NCI-H128 (cell line): ENCODE results near the gene PLA1A.
"Not testable (repeated sequence)": the region's sequence is repeated elsewhere in the genome, so short reads cannot be mapped to it uniquely, and the experiment has no call there.

Experiments used
- DNase-seq: peaks from one replicate; lab custom pipeline; 2025; ENCODE audit not compliant: unreplicated experiment; lab: John Stamatoyannopoulos, UW

The PLA1A gene

GRCh38 chr3:119662604-119663373, 65.1 kb downstream of the PLA1A start:
- no peak for DNase-seq

GRCh38 chr3:119663885-119664284, 66.2 kb downstream of the PLA1A start:
- no peak for DNase-seq

GRCh38 chr3:119664370-119664769, 66.7 kb downstream of the PLA1A start:
- no peak for DNase-seq

GRCh38 chr3:119664850-119665379, 67.2 kb downstream of the PLA1A start:
- no peak for DNase-seq

GRCh38 chr3:119665954-119666559, 68.4 kb downstream of the PLA1A start:
- no peak for DNase-seq

GRCh38 chr3:119669906-119670570, 72.4 kb downstream of the PLA1A start:
- no peak for DNase-seq

- DNase-seq, result no peak
These were observed 75.1 kb downstream of the PLA1A start for GRCh38 chr3:119672776-119673175.

GRCh38 chr3:119673875-119674274, 76.2 kb downstream of the PLA1A start:
- no peak for DNase-seq

GRCh38 chr3:119675188-119675874, 77.6 kb downstream of the PLA1A start:
- no peak for DNase-seq

GRCh38 chr3:119676020-119676419, 78.3 kb downstream of the PLA1A start:
- DNase-seq, result no peak

GRCh38 chr3:119676771-119677640, 79.3 kb downstream of the PLA1A start, which contains the start of gene COX17:
Gene COX17 (minus strand): TSS chr3:119677406. CDS start chr3:119677310, 96 bp downstream.
- peak; percentile 99 for DNase-seq

GRCh38 chr3:119677641-119677934, 79.9 kb downstream of the PLA1A start:
- DNase-seq, result no peak

- DNase-seq, result not testable (repeated sequence)
These were observed 80.5 kb downstream of the PLA1A start for GRCh38 chr3:119678209-119678608.
